Measurements from ENCODE around the gene ERBB4. TPM values are rescaled to one million over a fixed set of nuclear protein-coding genes. Genes with fewer than 3 reads are reported as not detected.

The ERBB4 gene
- total and polyA plus RNA-seq, 2 of the 8 experiments (the other 6 are each of a cell fraction or from before 2014, with no cell fraction given), result 0.34 to 1.3 TPM

- H4K5ac ChIP-seq (ENCODE audit: insufficient read length, low read depth, low read length), result no peak overlapping the region
- H3K4ac ChIP-seq (replicated peaks; ENCODE audit: insufficient read length, low read depth, low read length), result no peak overlapping the region
- no peak overlapping the region for H3K14ac ChIP-seq (ENCODE audit: insufficient read length)
- no peak overlapping the region for H4K91ac ChIP-seq (replicated peaks; ENCODE audit: insufficient read length, low read length)
- H2BK20ac ChIP-seq (ENCODE audit: low read length), result no peak overlapping the region
- H3K56ac ChIP-seq (replicated peaks; ENCODE audit: insufficient read length, low read depth, low read length), result no peak overlapping the region
- no peak overlapping the region for H3K4me2 ChIP-seq (ENCODE audit: insufficient read depth in 1 of 2, low read depth in 2 of 2, low read length in 2 of 2)
- H3K36me3 ChIP-seq (ENCODE audit: control insufficient read depth in 2 of 4, insufficient read depth in 4 of 4, low read length in 3 of 4), result no peaks in the 10 kb centered on the region
- H3K79me1 ChIP-seq (ENCODE audit: low read depth, low read length), result no peaks in the 10 kb centered on the region
- H3K9me3 ChIP-seq (ENCODE audit: insufficient read depth in 2 of 2, low read depth in 1 of 2, low read length in 1 of 2), result no peaks in the 10 kb centered on the region
- H3K4me3 ChIP-seq (ENCODE audit: extremely low read depth in 1 of 4, insufficient read depth in 2 of 4, low read depth in 3 of 4, low read length in 4 of 4), result no peak overlapping the region
- H2AK5ac ChIP-seq (ENCODE audit: low read depth, low read length), result no peak overlapping the region
- no peak overlapping the region for H3K18ac ChIP-seq (ENCODE audit: extremely low read depth, low read length)
- DNase-seq (ENCODE audit: low read depth in 1 of 2, low spot score in 2 of 2) (no peak), FAIRE-seq (no peak)
- POLR2A ChIA-PET (ENCODE audit: partially characterized antibody), result no interaction called here
- no peak overlapping the region for H2AFZ ChIP-seq (ENCODE audit: low read length)
- H3K23ac ChIP-seq (ENCODE audit: insufficient read length), result no peak overlapping the region
- no peak overlapping the region for H2BK120ac ChIP-seq (replicated peaks; ENCODE audit: low read depth, low read length)
- no peak overlapping the region for H2BK15ac ChIP-seq (ENCODE audit: low read length)
- no peak overlapping the region for H2BK5ac ChIP-seq (ENCODE audit: low read depth, low read length)
- peaks cover 0 to 4% (median 0%) of the 10 kb centered on the region in 4 experiments; a peak in 3 of 7 replicates for H3K4me1 ChIP-seq (replicated peaks in 1 of 4; ENCODE audit: control insufficient read depth in 3 of 4, insufficient read depth in 4 of 4, low read length in 3 of 4)
- no peak overlapping the region for H4K8ac ChIP-seq (ENCODE audit: extremely low read depth, insufficient read depth, low read length)
- WGBS, 2 experiments (ENCODE audit: extremely low coverage in 1 of 2, insufficient coverage in 1 of 2, insufficient read length in 1 of 2, insufficient replicate concordance in 2 of 2, low coverage in 1 of 2, low lambda C conversion rate in 2 of 2, missing lambda C conversion rate in 1 of 2), result 86% methylated on average over 3 of the region's 3 CpGs; no CpG with 5 or more reads in 1 of the 2 experiments
- H3K23me2 ChIP-seq (ENCODE audit: low read depth, low read length), result no peaks in the 10 kb centered on the region
- H3K27me3 ChIP-seq (replicated peaks in 1 of 4; ENCODE audit: control insufficient read depth in 3 of 4, extremely low read depth in 1 of 4, insufficient read depth in 3 of 4, low read length in 3 of 4), result no peaks in the 10 kb centered on the region
- H3K9ac ChIP-seq (replicated peaks in 1 of 4; ENCODE audit: extremely low read depth in 1 of 4, low read depth in 3 of 4, low read length in 3 of 4), result no peak overlapping the region
- no peak overlapping the region for H2BK12ac ChIP-seq (ENCODE audit: low read depth, low read length)
- no peaks in the 10 kb centered on the region for H3K79me2 ChIP-seq (ENCODE audit: control insufficient read depth in 1 of 2, insufficient read depth in 2 of 2, low read length in 2 of 2)
- CTCF ChIA-PET (ENCODE audit: partially characterized antibody), result interaction anchor here (0.8 to 1.2 kb wide), 2 partner anchors 13 to 1055 kb away, joined by 3 read pairs; no protein-coding TSS in a partner anchor
- no peaks in the 10 kb centered on the region for H4K20me1 ChIP-seq (replicated peaks in 1 of 2; ENCODE audit: control insufficient read depth in 1 of 2, insufficient read depth in 2 of 2, low read length in 2 of 2)
- H3K27ac ChIP-seq (ENCODE audit: low read depth, low read length), result no peak overlapping the region
Measured at GRCh38 chr2:211516537-211516936, 1022.1 kb downstream of the ERBB4 start.
